HG02970 (cell line): ENCODE measurements around the gene KIF7.

Experiments
- ATAC-seq: cut with Tn5 transposase; IDR thresholded peaks from one replicate; pipeline ENCODE4 v1.9.1; 2021; ENCODE audit warnings: mild to moderate bottlenecking, moderate library complexity, moderate number of reproducible peaks; ENCODE audit not compliant: unreplicated experiment, low FRiP score

Gene KIF7

GRCh38 chr15:89671687-89672086, 16.4 kb upstream of the KIF7 start:
- no peak for ATAC-seq

DNA sequence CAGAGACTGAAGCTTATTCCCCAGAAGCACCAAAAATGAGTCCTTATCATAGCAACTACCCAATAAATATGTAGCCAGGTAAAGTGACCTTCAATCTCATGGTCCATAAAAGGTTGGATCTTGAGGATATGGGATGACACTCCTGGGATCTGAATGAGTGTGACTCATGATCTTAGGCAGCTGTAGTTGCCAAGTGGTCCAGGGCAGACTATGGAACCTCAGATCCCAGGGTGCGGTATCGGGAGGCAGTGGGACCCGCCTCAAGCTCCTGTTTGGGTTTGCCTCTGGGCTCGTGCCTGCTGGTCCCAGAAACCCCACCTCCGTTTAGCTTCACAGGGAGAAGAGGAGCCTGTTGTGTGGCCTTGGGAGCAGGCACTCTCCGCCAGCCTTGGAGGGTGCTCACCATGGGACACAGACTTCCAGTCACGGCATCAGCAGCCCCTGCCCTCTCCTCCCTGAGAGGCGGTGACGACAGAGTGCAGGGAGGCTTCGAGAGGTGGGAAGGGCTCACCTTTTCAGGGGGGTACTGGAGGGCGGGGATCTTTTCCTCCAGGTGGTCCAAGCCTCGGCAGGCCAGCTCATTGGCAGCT, 15.8 kb upstream of the KIF7 start:
- ATAC-seq: no peak

- no peak for ATAC-seq
These were observed 14.7 kb upstream of the KIF7 start for GRCh38 chr15:89669941-89670340.

- no peak for ATAC-seq
These were observed 14.1 kb upstream of the KIF7 start for GRCh38 chr15:89669309-89669865.

- ATAC-seq: no peak
These were observed 12.9 kb upstream of the KIF7 start for GRCh38 chr15:89668171-89668570.

- no peak for ATAC-seq
These were observed 12.4 kb upstream of the KIF7 start for GRCh38 chr15:89667706-89667960.

DNA sequence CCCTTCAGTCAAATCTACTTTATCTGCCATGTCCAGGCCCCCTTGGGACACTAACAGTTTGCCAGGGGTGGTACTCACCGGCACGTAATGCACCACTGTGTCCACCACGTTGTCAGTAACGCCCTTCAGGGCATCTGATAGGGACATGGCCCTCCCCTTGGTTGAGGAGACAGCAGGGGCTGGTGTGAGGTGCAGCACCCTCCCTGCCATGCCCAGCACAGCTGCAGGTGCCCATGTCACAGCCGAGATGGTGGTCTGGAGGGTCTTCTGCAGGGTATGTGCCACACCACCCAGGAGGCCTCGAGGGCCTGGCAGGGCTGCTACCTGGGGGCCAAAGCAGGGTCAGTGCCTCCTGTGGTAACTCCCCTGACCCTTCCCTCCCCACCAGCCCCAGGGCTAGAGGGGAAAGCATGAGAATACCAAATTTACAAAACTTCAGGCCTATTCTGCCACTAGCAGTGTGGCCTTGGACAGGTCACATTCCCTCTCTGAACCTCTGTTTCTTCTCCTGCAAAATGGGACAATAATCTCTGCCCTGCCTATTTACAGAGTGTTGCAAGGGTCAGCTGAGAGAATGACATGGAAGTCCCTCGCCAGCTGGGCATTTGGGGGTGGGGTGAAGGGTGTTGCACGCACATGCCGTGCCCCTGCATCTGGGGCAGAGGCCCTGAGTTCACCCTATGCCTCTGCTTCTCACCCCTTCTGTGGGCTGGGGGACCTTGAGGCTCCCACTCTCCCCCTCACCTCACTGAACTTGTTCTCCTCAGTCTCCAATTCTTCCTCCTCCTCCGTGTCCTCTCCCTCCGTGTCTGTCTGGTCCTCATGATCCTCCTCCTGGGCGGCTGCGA, 11.8 kb upstream of the KIF7 start:
- no peak for ATAC-seq

DNA sequence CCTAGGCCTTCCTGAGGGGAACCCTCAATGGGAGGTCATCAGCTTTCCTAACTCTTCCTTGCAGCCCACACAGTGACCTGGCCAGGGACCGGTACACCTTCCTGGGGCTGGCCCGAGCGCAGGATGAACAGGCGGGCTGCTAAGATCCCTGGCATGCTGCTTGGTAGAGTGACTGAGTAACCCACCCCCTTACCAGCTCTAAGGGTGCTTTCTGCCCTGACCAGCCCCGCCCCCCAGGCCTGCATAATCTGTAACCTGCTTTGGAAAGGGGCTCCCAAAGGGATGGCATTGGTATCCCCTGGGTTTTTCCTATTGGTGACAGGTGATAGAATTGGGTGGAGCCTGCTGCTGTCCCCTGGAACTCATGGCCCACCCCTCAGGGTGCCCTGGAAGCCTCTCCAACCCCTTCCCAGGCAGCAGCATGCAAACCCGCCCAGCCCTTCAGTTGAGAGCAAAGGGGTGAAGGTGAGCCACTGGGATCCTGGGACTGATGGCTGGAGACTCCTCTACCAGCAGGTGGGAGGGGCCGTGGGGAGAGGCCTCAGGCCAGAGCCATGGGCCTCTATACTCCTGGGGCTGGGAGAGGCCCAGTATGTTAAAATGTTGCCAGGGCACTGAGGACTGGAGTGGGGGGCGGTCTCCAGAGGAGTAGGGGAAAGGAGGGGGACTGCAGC, 11.1 kb upstream of the KIF7 start:
- no peak for ATAC-seq

DNA sequence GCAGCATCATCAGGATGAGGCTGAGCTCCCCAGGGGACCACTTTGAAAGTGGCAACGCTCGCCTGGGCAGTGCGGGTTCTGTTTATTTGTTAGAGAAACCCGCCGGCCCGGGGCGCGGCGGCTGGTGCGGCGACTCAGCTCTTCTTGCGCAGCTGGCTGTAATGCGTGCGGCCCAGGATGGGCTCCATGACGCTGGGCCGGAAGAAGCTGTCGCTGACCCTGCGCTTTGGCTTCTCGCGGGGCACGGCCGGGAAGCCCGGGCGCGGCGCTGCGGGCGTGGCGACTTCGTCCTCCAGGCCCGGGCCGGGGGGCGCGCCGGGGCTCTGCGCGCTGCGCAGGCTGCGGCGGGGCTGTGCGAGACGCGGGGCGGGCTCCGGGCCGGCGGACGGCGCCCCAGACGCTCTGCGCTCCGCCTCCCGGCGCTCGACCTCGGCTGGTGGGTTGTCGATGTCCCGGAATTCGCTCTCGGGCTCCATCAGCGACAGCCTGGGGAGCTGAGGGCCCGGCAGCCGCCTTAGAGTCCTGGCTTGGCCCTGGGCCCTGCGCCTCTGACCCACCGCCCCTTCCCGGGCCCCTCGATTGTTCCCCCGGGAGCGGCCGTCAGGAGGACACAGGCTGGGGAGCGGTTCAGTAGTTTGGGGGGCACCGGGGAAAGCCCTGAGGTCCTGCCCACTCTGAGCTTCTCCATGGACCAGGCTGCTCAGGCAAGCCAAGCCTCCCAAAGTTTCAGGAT, 10.3 kb upstream of the KIF7 start:
- no peak for ATAC-seq

DNA sequence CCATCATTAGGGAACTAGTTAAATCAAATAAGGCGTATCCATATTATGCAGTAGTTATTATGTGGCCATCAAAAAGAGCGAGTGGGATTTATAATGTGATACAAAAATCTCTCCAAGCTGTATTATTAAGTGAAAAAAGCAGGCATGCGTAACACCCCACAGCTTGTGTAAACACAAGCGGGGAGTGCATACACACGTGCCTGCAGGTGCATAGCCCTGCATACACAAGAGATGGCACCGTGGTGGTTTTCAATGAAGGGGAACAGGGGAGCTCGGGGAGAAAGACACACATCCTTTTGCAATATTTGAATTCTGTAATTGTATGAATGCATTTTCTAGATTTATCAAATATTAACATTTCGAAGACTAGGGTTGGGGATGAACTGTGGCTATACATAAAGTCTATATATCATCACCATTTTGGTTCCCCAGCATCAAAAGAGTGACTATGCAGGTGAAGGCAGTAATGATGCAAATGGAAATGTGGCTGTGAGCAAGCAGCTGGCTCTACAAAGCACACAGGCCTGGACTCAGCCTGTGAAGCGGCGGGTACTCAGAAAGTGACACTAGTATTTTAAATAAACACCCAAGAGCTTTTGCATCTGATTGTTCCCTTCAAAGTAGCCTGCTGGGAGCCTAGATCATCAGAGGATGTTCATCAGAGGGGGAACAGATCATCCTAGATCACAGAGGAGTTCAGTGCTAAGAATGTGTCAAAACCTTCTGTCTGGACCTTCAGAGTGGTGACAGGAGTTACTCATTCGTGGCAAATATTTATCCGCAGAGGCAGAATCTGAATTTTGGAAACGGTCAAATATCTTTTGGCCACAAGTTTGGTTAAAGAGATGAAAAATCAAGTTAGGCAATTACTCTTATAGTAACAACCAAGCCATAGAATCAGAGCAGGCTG, 9.4 kb upstream of the KIF7 start:
- ATAC-seq: no peak

GRCh38 chr15:89662893-89663626, 7.8 kb upstream of the KIF7 start:
- no peak for ATAC-seq

DNA sequence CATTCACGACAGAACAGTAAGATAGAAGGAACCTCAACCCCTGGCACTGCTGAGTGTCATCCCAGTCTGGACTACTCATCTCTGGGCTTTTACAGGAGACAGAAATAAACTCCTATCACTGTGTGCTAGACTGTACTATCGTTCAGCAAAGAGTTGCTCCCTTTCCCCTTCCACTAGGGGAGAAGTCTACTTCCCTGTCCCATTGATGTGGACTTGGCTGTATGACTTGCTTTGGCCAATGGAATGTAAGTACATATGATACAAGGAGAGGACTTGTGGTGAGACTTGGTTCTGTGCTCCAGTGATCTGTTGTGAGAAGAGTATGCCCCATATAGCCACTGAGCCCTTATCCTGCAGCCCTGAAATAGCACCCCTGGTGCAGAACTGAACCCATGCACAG, 5.3 kb upstream of the KIF7 start:
- ATAC-seq: no peak

DNA sequence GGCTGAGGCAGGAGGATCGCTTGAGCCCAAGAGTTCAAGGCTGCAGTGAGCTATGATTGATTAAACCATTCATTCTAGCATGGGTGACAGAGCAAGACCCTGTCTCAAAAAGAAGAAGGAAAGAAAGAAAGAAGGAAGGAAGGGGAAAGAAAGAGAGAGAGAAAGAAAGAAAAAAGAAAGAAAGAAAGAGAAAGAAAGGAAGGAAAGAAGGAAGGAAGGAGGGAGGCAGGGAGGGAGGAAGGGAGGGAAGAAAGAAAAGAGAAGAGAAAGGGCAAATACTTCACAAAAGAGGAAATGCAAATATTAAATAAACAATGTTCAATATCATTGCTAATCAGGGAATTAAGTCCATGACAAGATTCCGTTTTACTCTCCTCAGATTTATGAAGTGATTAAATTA, 4.0 kb upstream of the KIF7 start:
- no peak for ATAC-seq

DNA sequence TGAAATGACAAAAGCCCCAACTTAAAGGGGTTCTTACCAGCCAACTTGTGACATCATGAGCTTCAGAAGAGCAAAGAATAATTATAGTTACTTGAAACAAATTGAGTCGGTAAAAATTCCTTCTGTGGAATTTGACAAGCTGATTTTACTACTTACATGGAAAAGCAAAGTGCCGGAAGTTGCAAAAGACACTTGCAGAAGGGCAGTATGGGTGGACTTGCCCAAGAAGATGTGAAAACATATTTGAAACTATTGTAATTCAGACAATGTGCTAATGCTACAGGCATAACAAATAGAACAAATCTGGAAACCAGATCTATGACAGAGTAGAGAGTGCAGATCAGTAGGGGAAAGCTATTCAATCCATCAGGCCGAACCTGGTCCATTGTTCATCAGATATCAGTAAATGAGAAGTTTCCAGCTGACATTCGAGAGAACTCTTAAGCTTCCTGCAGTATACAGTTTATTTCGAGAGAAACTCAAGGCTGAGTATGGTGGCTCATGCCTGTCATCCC, 2.5 kb upstream of the KIF7 start:
- ATAC-seq: no peak

DNA sequence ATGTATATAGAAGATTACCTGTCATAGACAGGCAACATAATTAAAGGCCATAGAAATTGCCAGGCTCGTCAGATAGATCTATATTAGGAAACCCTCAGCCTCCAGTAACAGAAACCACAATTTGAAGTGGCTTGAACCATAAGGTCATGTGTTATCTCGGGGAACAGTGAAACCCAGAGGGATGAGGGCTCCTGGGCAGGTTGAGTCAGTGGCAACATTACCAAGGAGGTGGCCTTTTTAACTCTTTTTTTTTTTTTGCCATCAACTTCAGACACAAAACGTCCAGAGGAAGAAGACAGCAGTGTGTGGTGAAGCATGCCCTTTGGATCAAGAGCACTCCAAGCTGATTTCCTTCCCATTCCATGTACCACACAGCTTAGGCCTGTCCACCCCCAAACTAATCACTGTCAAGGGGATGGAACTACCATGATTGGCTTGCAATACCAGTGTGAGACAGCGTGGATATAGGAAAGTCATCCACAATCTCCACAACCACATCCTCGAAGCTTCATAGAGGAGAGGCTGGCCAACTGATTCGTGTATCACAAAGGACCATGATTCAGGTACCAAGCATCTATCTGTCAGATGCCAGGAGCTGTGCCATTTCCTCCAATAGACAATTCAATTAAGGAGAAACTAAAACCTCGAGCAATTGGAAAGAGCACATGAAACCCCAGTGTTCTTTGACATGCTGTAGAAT, 999 bp upstream of the KIF7 start:
- no peak for ATAC-seq

DNA sequence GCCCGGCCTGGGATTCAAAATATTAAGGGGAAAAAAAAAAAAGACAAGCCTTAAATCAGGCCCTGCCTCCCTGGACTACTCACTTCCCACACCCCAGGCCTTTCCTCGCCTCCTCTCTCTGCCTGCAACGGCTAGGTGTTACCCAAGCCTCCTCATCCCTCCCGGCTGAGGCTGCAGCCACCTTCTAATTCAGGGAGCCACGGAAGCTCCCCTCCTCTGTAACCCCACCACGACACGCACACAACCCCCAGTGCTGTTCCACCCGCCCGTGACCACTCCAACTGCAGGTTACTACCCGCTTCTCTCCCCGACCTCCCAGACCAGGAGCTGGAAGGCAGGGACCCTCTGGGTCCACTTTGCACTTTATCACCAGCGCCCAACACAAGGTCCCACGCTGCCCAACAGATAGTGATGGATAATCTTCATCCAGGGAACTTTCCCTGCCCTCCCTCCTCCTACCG, 936 bp downstream of the KIF7 start:
- no peak for ATAC-seq

DNA sequence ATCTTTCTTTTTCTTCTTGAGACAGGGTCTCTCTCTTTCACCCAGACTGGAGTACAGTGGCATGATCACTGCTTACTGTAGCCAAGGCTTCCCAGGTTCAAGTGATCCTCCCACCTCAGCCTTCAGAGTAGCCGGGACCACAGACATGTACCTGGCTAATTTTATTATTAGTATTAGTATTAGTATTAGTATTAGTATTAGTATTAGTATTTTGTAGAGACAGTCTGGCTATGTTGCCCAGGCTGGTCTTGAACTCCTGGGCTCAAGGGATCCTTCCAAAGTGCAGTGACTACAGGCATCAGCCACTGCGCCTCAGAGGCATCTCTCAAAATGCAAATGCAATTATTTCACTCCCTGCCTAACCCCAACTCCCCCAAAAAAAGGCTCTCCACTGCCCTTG, 1.7 kb downstream of the KIF7 start:
- ATAC-seq: no peak

DNA sequence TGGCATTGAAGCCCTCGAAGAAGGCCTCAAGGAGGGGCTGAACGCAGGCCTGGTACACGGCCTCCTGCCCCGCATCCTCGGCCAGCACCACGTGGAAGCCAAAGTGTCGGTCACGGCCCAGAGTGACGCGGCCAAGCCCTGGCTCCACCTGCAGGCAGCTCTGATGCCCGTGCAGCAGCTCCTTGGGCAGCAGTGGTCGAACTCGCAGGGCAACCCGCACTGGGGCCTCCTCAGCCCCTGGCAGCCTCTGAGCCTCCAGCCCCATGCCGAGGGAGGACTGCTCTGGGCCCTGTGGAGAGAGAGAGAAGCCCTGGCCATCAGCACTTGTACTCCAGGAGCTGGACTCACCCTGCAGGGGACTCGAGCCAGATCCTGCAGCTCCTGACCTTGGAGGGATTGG, 2.6 kb downstream of the KIF7 start:
- no peak for ATAC-seq
